HFF-Myc (cell line): ENCODE results near the gene ST13.

Experiments
- DNase-seq: peaks from one replicate; pipeline ENCODE4 v3.0.0-alpha.2; 2011; ENCODE audit warnings: low read depth; ENCODE audit errors: extremely low read depth
- H3K4me3 ChIP-seq: replicated peaks from 2 replicates; pipeline ENCODE4 v1.5.1; 2011; ENCODE audit warnings: low read depth, mild to moderate bottlenecking, control low read depth, low read length
- CTCF ChIP-seq: IDR thresholded peaks from 2 replicates; pipeline ENCODE4 v1.5.1; 2012; ENCODE audit warnings: mild to moderate bottlenecking, low read depth, low read length, control low read depth; ENCODE audit errors: missing control alignments

ST13 gene

DNA sequence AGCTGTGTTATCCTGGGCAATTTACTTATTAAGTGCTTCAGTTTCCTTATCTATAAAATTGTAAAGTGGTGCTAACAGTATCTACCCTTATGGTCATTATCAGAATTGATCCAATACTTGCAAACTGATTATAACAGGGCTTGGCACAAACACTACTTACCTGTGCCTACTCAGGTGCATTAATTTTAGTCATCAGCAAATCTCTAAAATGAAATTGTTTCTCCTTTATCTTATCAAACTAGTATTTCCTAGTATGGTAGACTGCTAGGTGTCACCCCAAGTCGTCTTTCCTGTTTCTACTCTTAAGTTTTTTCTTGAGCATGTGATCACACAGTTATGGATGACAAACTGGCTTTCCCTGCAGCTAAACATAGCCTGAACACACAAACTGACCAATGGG lies 33.0 kb downstream of the ST13 start:
- DNase-seq, result no peak
- no peak for TF ChIP-seq CTCF
- no peak overlapping the region for H3K4me3 ChIP-seq

DNA sequence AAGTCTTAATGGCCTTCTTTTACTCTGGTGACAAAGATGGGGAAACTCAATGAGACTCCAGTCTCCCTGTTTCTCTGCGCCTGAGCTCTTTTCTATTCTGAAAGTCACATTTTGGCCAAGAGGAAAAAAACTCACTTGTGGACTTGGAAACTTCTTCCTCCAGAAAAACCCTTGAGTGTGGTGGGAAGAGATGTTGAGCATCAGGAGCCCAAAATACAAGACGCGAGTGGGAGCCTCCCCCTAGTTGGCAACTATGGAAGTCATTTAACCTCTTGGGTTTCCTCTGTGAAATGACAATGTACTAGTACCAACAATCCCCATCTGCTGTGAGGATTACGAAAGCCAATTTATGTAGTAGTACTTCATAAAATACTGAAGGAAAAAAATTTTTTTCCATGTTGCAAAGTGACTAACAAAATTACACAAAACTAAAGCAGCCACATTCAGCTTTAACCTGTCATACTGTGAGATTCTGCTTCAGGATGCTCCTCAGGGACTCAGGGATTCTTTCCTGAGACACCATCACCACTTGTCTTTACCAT lies 36.8 kb downstream of the ST13 start:
- peak overlapping the region; percentile 99 for H3K4me3 ChIP-seq
- no peak for DNase-seq
- no peak for TF ChIP-seq CTCF

- peak; percentile 38 for TF ChIP-seq CTCF
- peak; percentile 26 for DNase-seq
- peak within 1 kb of the TSS; percentile 99 for H3K4me3 ChIP-seq
These were observed 37.5 kb downstream of the ST13 start, which contains the start of gene SLC25A17 for GRCh38 chr22:40818747-40819598. Gene SLC25A17 (minus strand): TSS chr22:40819346. CDS start chr22:40819248, 98 bp downstream.

- no peak for DNase-seq
- no peak for TF ChIP-seq CTCF
- peak overlapping the region; percentile 99 for H3K4me3 ChIP-seq
These were observed 38.2 kb downstream of the ST13 start for GRCh38 chr22:40818192-40818746.

DNA sequence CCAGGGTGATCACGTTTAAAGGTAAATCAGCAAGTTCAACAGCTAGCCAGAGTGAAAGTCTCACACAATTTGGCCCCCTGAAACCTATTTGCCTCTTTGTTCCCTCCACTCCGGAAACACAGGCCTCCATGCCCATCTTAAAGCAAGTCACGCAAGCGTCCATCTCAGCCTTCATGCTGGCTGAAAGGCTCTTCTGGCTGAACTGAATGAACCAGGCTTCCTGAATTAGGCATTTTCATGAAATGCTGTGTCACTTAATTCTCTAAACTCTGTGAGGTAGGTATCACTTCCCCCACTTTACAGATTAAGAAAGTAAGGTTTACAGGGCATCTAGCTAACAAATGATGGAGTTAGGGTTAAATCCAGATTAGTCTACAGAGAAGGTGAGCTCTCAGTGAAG lies 38.7 kb downstream of the ST13 start:
- DNase-seq, result no peak
- peak overlapping the region; percentile 99 for H3K4me3 ChIP-seq
- no peak for TF ChIP-seq CTCF

GRCh38 chr22:40813912-40814315 lies 42.5 kb downstream of the ST13 start:
- no peak for TF ChIP-seq CTCF
- no peak for DNase-seq
- H3K4me3 ChIP-seq, result no peak overlapping the region
